ENCODE results near the gene ASPSCR1. TPM values are rescaled to one million over a fixed set of nuclear protein-coding genes. Genes with fewer than 3 reads are reported as not detected.

The ASPSCR1 gene
- total and polyA plus RNA-seq, 2 of the 13 experiments (the other 11 are each of a cell fraction or from before 2014, with no cell fraction given) = 274 to 314 TPM

GRCh38 chr17:82003411-82004381 is 26.3 kb downstream of the ASPSCR1 start (continued):
- TF ChIP-seq, protein P1, sequence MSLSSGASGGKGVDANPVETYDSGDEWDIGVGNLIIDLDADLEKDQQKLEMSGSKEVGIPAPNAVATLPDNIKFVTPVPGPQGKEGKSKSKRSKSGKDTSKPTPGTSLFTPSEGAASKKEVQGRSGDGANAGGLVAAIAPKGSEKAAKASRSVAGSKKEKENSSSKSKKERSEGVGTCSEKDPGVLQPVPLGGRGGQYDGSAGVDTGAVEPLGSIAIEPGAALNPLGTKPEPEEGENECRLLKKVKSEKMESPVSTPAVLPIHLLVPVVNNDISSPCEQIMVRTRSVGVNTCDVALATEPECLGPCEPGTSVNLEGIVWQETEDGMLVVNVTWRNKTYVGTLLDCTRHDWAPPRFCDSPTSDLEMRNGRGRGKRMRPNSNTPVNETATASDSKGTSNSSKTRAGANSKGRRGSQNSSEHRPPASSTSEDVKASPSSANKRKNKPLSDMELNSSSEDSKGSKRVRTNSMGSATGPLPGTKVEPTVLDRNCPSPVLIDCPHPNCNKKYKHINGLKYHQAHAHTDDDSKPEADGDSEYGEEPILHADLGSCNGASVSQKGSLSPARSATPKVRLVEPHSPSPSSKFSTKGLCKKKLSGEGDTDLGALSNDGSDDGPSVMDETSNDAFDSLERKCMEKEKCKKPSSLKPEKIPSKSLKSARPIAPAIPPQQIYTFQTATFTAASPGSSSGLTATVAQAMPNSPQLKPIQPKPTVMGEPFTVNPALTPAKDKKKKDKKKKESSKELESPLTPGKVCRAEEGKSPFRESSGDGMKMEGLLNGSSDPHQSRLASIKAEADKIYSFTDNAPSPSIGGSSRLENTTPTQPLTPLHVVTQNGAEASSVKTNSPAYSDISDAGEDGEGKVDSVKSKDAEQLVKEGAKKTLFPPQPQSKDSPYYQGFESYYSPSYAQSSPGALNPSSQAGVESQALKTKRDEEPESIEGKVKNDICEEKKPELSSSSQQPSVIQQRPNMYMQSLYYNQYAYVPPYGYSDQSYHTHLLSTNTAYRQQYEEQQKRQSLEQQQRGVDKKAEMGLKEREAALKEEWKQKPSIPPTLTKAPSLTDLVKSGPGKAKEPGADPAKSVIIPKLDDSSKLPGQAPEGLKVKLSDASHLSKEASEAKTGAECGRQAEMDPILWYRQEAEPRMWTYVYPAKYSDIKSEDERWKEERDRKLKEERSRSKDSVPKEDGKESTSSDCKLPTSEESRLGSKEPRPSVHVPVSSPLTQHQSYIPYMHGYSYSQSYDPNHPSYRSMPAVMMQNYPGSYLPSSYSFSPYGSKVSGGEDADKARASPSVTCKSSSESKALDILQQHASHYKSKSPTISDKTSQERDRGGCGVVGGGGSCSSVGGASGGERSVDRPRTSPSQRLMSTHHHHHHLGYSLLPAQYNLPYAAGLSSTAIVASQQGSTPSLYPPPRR (CRISPR knock-in tag; IDR thresholded peaks at IDR 0.05; ENCODE audit: borderline replicate concordance) = peak; percentile 54; the same call in 1 of the 2 replicates
- TF ChIP-seq SIN3B (IDR thresholded peaks at IDR 0.05; ENCODE audit: low read length) (no peak), ZSCAN30 (CRISPR knock-in tag; IDR thresholded peaks at IDR 0.05) (peak; percentile 87; the same call in 1 of the 2 replicates), KDM5B (CRISPR knock-in tag; IDR thresholded peaks at IDR 0.05; ENCODE audit: borderline replicate concordance) (peak; percentile 84; the same call in 1 of the 2 replicates), ZNF83 (CRISPR knock-in tag; IDR thresholded peaks at IDR 0.05; ENCODE audit: borderline replicate concordance) (peak; percentile 87; the same call in 1 of the 2 replicates), ZXDC (CRISPR knock-in tag; IDR thresholded peaks at IDR 0.05) (0 out of 2 replicates have a peak, but pooled peaks have one; percentile 28), ZNF496 (CRISPR knock-in tag; IDR thresholded peaks at IDR 0.05; ENCODE audit: insufficient replicate concordance) (no peak), ZNF589 (CRISPR knock-in tag; conservative IDR thresholded peaks at IDR 0.05) (peak; percentile 57; the same call in 1 of the 2 replicates)
- TF ChIP-seq, protein P2, sequence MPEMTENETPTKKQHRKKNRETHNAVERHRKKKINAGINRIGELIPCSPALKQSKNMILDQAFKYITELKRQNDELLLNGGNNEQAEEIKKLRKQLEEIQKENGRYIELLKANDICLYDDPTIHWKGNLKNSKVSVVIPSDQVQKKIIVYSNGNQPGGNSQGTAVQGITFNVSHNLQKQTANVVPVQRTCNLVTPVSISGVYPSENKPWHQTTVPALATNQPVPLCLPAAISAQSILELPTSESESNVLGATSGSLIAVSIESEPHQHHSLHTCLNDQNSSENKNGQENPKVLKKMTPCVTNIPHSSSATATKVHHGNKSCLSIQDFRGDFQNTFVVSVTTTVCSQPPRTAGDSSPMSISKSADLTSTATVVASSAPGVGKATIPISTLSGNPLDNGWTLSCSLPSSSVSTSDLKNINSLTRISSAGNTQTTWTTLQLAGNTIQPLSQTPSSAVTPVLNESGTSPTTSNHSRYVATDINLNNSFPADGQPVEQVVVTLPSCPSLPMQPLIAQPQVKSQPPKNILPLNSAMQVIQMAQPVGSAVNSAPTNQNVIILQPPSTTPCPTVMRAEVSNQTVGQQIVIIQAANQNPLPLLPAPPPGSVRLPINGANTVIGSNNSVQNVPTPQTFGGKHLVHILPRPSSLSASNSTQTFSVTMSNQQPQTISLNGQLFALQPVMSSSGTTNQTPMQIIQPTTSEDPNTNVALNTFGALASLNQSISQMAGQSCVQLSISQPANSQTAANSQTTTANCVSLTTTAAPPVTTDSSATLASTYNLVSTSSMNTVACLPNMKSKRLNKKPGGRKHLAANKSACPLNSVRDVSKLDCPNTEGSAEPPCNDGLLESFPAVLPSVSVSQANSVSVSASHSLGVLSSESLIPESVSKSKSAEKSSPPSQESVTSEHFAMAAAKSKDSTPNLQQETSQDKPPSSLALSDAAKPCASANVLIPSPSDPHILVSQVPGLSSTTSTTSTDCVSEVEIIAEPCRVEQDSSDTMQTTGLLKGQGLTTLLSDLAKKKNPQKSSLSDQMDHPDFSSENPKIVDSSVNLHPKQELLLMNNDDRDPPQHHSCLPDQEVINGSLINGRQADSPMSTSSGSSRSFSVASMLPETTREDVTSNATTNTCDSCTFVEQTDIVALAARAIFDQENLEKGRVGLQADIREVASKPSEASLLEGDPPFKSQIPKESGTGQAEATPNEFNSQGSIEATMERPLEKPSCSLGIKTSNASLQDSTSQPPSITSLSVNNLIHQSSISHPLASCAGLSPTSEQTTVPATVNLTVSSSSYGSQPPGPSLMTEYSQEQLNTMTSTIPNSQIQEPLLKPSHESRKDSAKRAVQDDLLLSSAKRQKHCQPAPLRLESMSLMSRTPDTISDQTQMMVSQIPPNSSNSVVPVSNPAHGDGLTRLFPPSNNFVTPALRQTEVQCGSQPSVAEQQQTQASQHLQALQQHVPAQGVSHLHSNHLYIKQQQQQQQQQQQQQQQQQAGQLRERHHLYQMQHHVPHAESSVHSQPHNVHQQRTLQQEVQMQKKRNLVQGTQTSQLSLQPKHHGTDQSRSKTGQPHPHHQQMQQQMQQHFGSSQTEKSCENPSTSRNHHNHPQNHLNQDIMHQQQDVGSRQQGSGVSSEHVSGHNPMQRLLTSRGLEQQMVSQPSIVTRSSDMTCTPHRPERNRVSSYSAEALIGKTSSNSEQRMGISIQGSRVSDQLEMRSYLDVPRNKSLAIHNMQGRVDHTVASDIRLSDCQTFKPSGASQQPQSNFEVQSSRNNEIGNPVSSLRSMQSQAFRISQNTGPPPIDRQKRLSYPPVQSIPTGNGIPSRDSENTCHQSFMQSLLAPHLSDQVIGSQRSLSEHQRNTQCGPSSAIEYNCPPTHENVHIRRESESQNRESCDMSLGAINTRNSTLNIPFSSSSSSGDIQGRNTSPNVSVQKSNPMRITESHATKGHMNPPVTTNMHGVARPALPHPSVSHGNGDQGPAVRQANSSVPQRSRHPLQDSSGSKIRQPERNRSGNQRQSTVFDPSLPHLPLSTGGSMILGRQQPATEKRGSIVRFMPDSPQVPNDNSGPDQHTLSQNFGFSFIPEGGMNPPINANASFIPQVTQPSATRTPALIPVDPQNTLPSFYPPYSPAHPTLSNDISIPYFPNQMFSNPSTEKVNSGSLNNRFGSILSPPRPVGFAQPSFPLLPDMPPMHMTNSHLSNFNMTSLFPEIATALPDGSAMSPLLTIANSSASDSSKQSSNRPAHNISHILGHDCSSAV (CRISPR knock-in tag; IDR thresholded peaks at IDR 0.05; ENCODE audit: borderline replicate concordance) = no peak
